HCT116 (cell line): ENCODE data around the gene BRAT1. TPM values are rescaled to one million over a fixed set of nuclear protein-coding genes. Genes with fewer than 3 reads are reported as not detected.

Experiments used
- ATAC-seq: fragments of 200-7000 bp; cut with Tn5 transposase; 2 replicates; pipeline ENCODE4 v1.9.1; 2020; ENCODE audit warnings: mild to moderate bottlenecking, moderate library complexity
- BruUV-seq: library from RNA; stranded (reverse); fragments of 400-500 nt; replicated peaks from 2 replicates; lab custom pipeline; 2021; lab: Mats Ljungman, UMichigan
- CTCF ChIA-PET: fragments of 300-600 bp; sonication (Branson Sonifier 250); formaldehyde crosslinking; loops from one replicate; lab custom pipeline; 2021; ENCODE audit warnings: antibody characterized with exemption; lab: Charles Lee
- POLR2A ChIA-PET: fragments of 300-600, 350-600 bp; sonication (Branson Sonifier 250); formaldehyde crosslinking; loops from one replicate; lab custom pipeline; 2021; ENCODE audit warnings: antibody characterized with exemption; lab: Charles Lee
- RAD21 ChIA-PET, 2 experiments: fragments of 300-600 bp; sonication (Branson Sonifier 250); formaldehyde crosslinking; loops; one replicate each; lab custom pipeline; 2023; ENCODE audit warnings: low total read pairs in 2 of 2; ENCODE audit not compliant: uncharacterized antibody in 2 of 2, unreplicated experiment in 2 of 2, low non-redundant PET in 1 of 2; lab: Charles Lee
- DNase-seq: peaks from one replicate; pipeline ENCODE4 v3.0.0-alpha.2; 2010; ENCODE audit warnings: low read depth, low spot score
- H2AFZ ChIP-seq: fragments of 200-600 bp; shearing (Covaris generic), sonication (generic); 2 replicates; pipeline ENCODE4 v1.6.1; 2017; ENCODE audit warnings: low read depth, mixed run types, mixed read lengths, antibody characterized with exemption, low read length; ENCODE audit not compliant: poor library complexity, severe bottlenecking
- H3K27ac ChIP-seq: 2 replicates; pipeline ENCODE4 v1.5.1; 2012; ENCODE audit warnings: low read depth, low read length
- H3K27me3 ChIP-seq: fragments of 200-600 bp; sonication (generic); 2 replicates; pipeline ENCODE4 v1.6.1; 2016; ENCODE audit warnings: mixed run types, low read length, mixed read lengths; ENCODE audit not compliant: insufficient read depth
- H3K36me3 ChIP-seq, 2 experiments: fragments of 200-500 bp in 1 of 2; fragments of 200-600 bp in 1 of 2; sonication (Bioruptor generic) in 1 of 2; sonication (generic) in 1 of 2; 2 replicates each; pipeline versions ENCODE4 v1.5.1 to v1.6.1; 2014 to 2016; ENCODE audit warnings: low read length in 2 of 2, inconsistent platforms in 1 of 2, mixed read lengths in 1 of 2, mixed run types in 1 of 2; ENCODE audit not compliant: insufficient read depth in 2 of 2, control insufficient read depth in 1 of 2
- H3K4me1 ChIP-seq, 2 experiments: fragments of 200-600 bp in 1 of 2; sonication (generic) in 1 of 2; 2 replicates each; pipeline versions ENCODE4 v1.5.1 to v1.6.1; 2012 to 2017; ENCODE audit warnings: low read length in 2 of 2, inconsistent platforms in 1 of 2, mild to moderate bottlenecking in 1 of 2, mixed read lengths in 1 of 2, mixed run types in 1 of 2, moderate library complexity in 1 of 2; ENCODE audit not compliant: insufficient read depth in 2 of 2, control insufficient read depth in 1 of 2
- H3K4me2 ChIP-seq: fragments of 200-600 bp; sonication (generic); 2 replicates; pipeline ENCODE4 v1.6.1; 2017; ENCODE audit warnings: mixed run types, low read length, mixed read lengths
- H3K4me3 ChIP-seq, 2 experiments: fragments of 200-600 bp in 1 of 2; sonication (generic) in 1 of 2; replicated peaks in 1 of 2; 2 replicates each; pipeline ENCODE4 v1.5.1; 2011 to 2016; ENCODE audit warnings: low read length in 2 of 2, control low read depth in 1 of 2, low read depth in 1 of 2, mild to moderate bottlenecking in 1 of 2, mixed read lengths in 1 of 2, mixed run types in 1 of 2
- H3K79me2 ChIP-seq: fragments of 200-600 bp; sonication (generic); 2 replicates; pipeline ENCODE4 v1.6.1; 2017; ENCODE audit warnings: mild to moderate bottlenecking, mixed run types, low read length, moderate library complexity, mixed read lengths; ENCODE audit not compliant: insufficient read depth
- H3K9ac ChIP-seq: fragments of 200-600 bp; sonication (generic); 2 replicates; pipeline ENCODE4 v1.6.1; 2016; ENCODE audit warnings: low read length, mixed read lengths
- H3K9me2 ChIP-seq: fragments of 200-600 bp; sonication (generic), shearing (Covaris generic); 2 replicates; pipeline ENCODE4 v1.6.1; 2017; ENCODE audit warnings: mixed run types, mild to moderate bottlenecking, moderate library complexity; ENCODE audit not compliant: insufficient read depth
- H3K9me3 ChIP-seq, 2 experiments: fragments of 200-500 bp in 1 of 2; fragments of 200-600 bp in 1 of 2; sonication (Bioruptor generic) in 1 of 2; sonication (generic) in 1 of 2; 2 replicates each; pipeline ENCODE4 v1.6.1; 2014 to 2017; ENCODE audit warnings: low read length in 2 of 2, mixed read lengths in 2 of 2, inconsistent platforms in 1 of 2, low read depth in 1 of 2, mild to moderate bottlenecking in 1 of 2, mixed run types in 1 of 2, moderate library complexity in 1 of 2; ENCODE audit not compliant: control insufficient read depth in 1 of 2, insufficient read depth in 1 of 2
- H4K20me1 ChIP-seq: fragments of 200-600 bp; sonication (generic), shearing (Covaris generic); 2 replicates; pipeline ENCODE4 v1.6.1; 2017; ENCODE audit warnings: mixed run types, mild to moderate bottlenecking, moderate library complexity; ENCODE audit not compliant: insufficient read depth
- ATF3 ChIP-seq: IDR thresholded peaks from 2 replicates; pipeline ENCODE4 v1.6.1; 2012
- EGR1 ChIP-seq: IDR thresholded peaks from 2 replicates; pipeline ENCODE4 v1.6.1; 2012; ENCODE audit warnings: low read depth
- ELF1 ChIP-seq: IDR thresholded peaks from 2 replicates; pipeline ENCODE4 v1.6.1; 2012; ENCODE audit warnings: low read depth, borderline replicate concordance
- EZH2 ChIP-seq: fragments of 200-600 bp; sonication (generic); IDR thresholded peaks from 2 replicates; pipeline ENCODE4 v1.6.1; 2017; ENCODE audit warnings: antibody characterized with exemption, mixed run types
- FOSL1 ChIP-seq: IDR thresholded peaks from 2 replicates; pipeline ENCODE4 v1.6.1; 2012; ENCODE audit warnings: low read depth
- JUND ChIP-seq: IDR thresholded peaks from 2 replicates; pipeline ENCODE4 v1.6.1; 2012
- POLR2A ChIP-seq: IDR thresholded peaks from 2 replicates; pipeline ENCODE4 v1.7.0; 2011; ENCODE audit warnings: borderline replicate concordance; ENCODE audit not compliant: insufficient read depth, insufficient read length; ENCODE audit errors: extremely low read depth
- SIN3A ChIP-seq: IDR thresholded peaks from 2 replicates; pipeline ENCODE4 v1.6.1; 2012; ENCODE audit warnings: low read depth
- SP1 ChIP-seq: IDR thresholded peaks from 2 replicates; pipeline ENCODE4 v1.6.1; 2012; ENCODE audit warnings: low read depth
- SRF ChIP-seq: IDR thresholded peaks from 2 replicates; pipeline ENCODE4 v1.6.1; 2012; ENCODE audit warnings: low read depth
- TCF7L2 ChIP-seq: IDR thresholded peaks from 2 replicates; pipeline ENCODE4 v1.7.0; 2011; ENCODE audit warnings: borderline replicate concordance, inconsistent platforms; ENCODE audit not compliant: insufficient read depth, insufficient read length; ENCODE audit errors: extremely low read depth
- YY1 ChIP-seq: IDR thresholded peaks from 2 replicates; pipeline ENCODE4 v1.6.1; 2011; ENCODE audit warnings: low read length, low read depth, moderate library complexity, mild to moderate bottlenecking; ENCODE audit not compliant: insufficient replicate concordance; ENCODE audit errors: extremely low read depth
- ZFX ChIP-seq: fragments of 450-650 bp; IDR thresholded peaks from 2 replicates; pipeline ENCODE4 v1.6.1; 2017
- ZNF274 ChIP-seq: fragments of 200-500 bp; sonication (Bioruptor generic); IDR thresholded peaks from 2 replicates; pipeline ENCODE4 v1.6.1; 2014; ENCODE audit warnings: mild to moderate bottlenecking, low read depth, low read length, inconsistent platforms
- intact Hi-C: fragments of 100-400 bp; cut with micrococcal nuclease; formaldehyde crosslinking; loops from 2 replicates; pipeline ENCODE4 v1.10.0; 2022
- total RNA-seq: library from RNA; stranded (reverse); gene quantifications from one replicate; pipeline ENCODE4 v1.2.1, GENCODE V29; 2021; ENCODE audit not compliant: unreplicated experiment
- TF ChIP-seq, protein P1 (sequence below), 3 experiments: fragments of 200-600 bp in 1 of 3; sonication (generic) in 1 of 3; IDR thresholded peaks in 2 of 3; conservative IDR thresholded peaks in 1 of 3; 2 replicates each; pipeline ENCODE4 v1.5.1; 2012 to 2017; ENCODE audit warnings: low read depth in 2 of 3, low read length in 2 of 3, antibody characterized with exemption in 1 of 3, borderline replicate concordance in 1 of 3, control low read depth in 1 of 3, mild to moderate bottlenecking in 1 of 3, mixed read lengths in 1 of 3, mixed run types in 1 of 3, moderate library complexity in 1 of 3; ENCODE audit not compliant: insufficient read depth in 1 of 3
- TF ChIP-seq, protein P2 (sequence below): IDR thresholded peaks from 2 replicates; pipeline ENCODE4 v1.6.1; 2011; ENCODE audit warnings: mild to moderate bottlenecking, low read length, moderate library complexity; ENCODE audit not compliant: insufficient replicate concordance; ENCODE audit errors: extremely low read depth

BRAT1 gene
- total RNA-seq, 1 experiment from 2014 or later = 47.6 TPM

GRCh38 chr7:2507208-2507916, 48.0 kb downstream of the BRAT1 start:
- TF ChIP-seq SIN3A = no peak
- no peak for TF ChIP-seq JUND
- no peak for TF ChIP-seq ATF3
- TF ChIP-seq ELF1 = no peak
- TF ChIP-seq SRF = no peak
- TF ChIP-seq, protein P1, sequence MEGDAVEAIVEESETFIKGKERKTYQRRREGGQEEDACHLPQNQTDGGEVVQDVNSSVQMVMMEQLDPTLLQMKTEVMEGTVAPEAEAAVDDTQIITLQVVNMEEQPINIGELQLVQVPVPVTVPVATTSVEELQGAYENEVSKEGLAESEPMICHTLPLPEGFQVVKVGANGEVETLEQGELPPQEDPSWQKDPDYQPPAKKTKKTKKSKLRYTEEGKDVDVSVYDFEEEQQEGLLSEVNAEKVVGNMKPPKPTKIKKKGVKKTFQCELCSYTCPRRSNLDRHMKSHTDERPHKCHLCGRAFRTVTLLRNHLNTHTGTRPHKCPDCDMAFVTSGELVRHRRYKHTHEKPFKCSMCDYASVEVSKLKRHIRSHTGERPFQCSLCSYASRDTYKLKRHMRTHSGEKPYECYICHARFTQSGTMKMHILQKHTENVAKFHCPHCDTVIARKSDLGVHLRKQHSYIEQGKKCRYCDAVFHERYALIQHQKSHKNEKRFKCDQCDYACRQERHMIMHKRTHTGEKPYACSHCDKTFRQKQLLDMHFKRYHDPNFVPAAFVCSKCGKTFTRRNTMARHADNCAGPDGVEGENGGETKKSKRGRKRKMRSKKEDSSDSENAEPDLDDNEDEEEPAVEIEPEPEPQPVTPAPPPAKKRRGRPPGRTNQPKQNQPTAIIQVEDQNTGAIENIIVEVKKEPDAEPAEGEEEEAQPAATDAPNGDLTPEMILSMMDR (IDR thresholded peaks at IDR 0.05 in 2 of 3, conservative IDR thresholded peaks at IDR 0.05 in 1 of 3; ENCODE audit: borderline replicate concordance in 1 of 3, insufficient read depth in 1 of 3, low read depth in 2 of 3, low read length in 2 of 3) = no peak
- TF ChIP-seq ZFX = no peak
- no peak overlapping the region for H3K27ac ChIP-seq
- ATAC-seq (no peak), DNase-seq (no peak)
- no peaks in the 10 kb centered on the region for H3K9me3 ChIP-seq
- H3K4me1 ChIP-seq = no peaks in the 10 kb centered on the region
- H3K4me3 ChIP-seq = no peak overlapping the region
- H3K27me3 ChIP-seq = no peaks in the 10 kb centered on the region
- H3K79me2 ChIP-seq = no peaks in the 10 kb centered on the region
- H2AFZ ChIP-seq = no peak overlapping the region
- no peaks in the 10 kb centered on the region for H3K9me2 ChIP-seq
- ChIA-PET RAD21 (no interaction called here), POLR2A (no interaction called here), CTCF (no interaction called here)
- H3K36me3 ChIP-seq = no peaks in the 10 kb centered on the region
- no peak overlapping the region for H3K9ac ChIP-seq
- no peak overlapping the region for H3K4me2 ChIP-seq
- H4K20me1 ChIP-seq = no peaks in the 10 kb centered on the region
- intact Hi-C loops = no loop called here
- no TSS peak for BruUV-seq

DNA sequence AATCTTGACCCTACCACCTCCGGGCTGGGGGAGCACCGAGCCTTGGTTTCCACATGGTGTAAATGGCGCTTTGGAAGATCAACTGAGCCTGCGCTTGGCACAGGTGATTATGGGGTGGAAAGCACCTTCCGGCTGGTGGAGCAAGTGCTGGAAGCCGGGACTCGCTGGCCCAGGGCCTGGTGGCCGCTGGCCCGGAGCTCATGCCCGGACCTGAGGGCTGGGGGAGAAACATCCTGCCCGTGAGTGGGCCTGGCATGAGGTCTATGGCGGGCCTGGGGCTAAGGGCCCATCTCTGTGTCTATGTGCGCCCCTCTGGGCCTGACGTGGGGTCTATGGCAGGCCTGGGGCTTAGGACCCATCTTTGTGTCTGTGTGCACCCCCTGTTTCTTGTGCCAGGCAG, 49.9 kb downstream of the BRAT1 start:
- Histone ChIP-seq H3K9me2 (no peaks in the 10 kb centered on the region), H3K4me1 (no peaks in the 10 kb centered on the region), H3K36me3 (no peaks in the 10 kb centered on the region), H3K9me3 (no peaks in the 10 kb centered on the region), H4K20me1 (no peaks in the 10 kb centered on the region), H2AFZ (no peak overlapping the region), H3K79me2 (no peaks in the 10 kb centered on the region), H3K4me2 (no peak overlapping the region), H3K27ac (no peak overlapping the region), H3K9ac (no peak overlapping the region), H3K4me3 (no peak overlapping the region), H3K27me3 (no peaks in the 10 kb centered on the region)
- ChIA-PET RAD21 (no interaction called here), POLR2A (no interaction called here), CTCF (no interaction called here)
- TF ChIP-seq ELF1 (no peak), ZNF274 (no peak), ATF3 (no peak), JUND (no peak), TCF7L2 (no peak), EGR1 (no peak), POLR2A (no peak), EZH2 (no peak), ZFX (no peak), SP1 (no peak), YY1 (no peak), SRF (no peak), FOSL1 (no peak)
- TF ChIP-seq, protein P2, sequence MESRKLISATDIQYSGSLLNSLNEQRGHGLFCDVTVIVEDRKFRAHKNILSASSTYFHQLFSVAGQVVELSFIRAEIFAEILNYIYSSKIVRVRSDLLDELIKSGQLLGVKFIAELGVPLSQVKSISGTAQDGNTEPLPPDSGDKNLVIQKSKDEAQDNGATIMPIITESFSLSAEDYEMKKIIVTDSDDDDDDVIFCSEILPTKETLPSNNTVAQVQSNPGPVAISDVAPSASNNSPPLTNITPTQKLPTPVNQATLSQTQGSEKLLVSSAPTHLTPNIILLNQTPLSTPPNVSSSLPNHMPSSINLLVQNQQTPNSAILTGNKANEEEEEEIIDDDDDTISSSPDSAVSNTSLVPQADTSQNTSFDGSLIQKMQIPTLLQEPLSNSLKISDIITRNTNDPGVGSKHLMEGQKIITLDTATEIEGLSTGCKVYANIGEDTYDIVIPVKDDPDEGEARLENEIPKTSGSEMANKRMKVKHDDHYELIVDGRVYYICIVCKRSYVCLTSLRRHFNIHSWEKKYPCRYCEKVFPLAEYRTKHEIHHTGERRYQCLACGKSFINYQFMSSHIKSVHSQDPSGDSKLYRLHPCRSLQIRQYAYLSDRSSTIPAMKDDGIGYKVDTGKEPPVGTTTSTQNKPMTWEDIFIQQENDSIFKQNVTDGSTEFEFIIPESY = no peak
- DNase-seq (no peak), ATAC-seq (no peak)
- no TSS peak for BruUV-seq
- intact Hi-C loops = no loop called here
